ENCODE measurements around the gene TMEM116. TPM values are rescaled to one million over a fixed set of nuclear protein-coding genes. Genes with fewer than 3 reads are reported as not detected.

The TMEM116 gene
- total and polyA plus RNA-seq, 2 donors (not counting 3 experiments of a cell fraction or from before 2014, with no cell fraction given) = 1.6 to 3.9 TPM

- ChIA-PET CTCF (no interaction called here), POLR2A (no interaction called here)
- H3K4me1 ChIP-seq (ENCODE audit: control insufficient read depth, extremely low read depth, insufficient read depth, low read length) = no peaks in the 10 kb centered on the region
Observed at GRCh38 chr12:111893287-111893686, 119.7 kb downstream of the TMEM116 start.

More at GRCh38 chr12:111893287-111893686, 119.7 kb downstream of the TMEM116 start:
- no peak overlapping the region for H3K27ac ChIP-seq (ENCODE audit: insufficient read depth, low read depth, low read length)
- TF ChIP-seq JUN (IDR thresholded peaks at IDR 0.05; ENCODE audit: borderline replicate concordance, insufficient read depth, insufficient read length, low read depth) = no peak
- no peak for TF ChIP-seq POLR2A (IDR thresholded peaks at IDR 0.05; ENCODE audit: low read depth, low read length)
- no peak for TF ChIP-seq FOS (IDR thresholded peaks at IDR 0.05; ENCODE audit: borderline replicate concordance, insufficient read depth, low read length)
- TF ChIP-seq CTCF (IDR thresholded peaks at IDR 0.05; ENCODE audit: extremely low read depth in 1 of 2, insufficient read depth in 1 of 2, low read depth in 1 of 2, low read length in 2 of 2) = no peak
- TF ChIP-seq MYC (IDR thresholded peaks at IDR 0.05; ENCODE audit: low read depth, low read length) = no peak
- TF ChIP-seq GATA2 (IDR thresholded peaks at IDR 0.05; ENCODE audit: insufficient read depth, insufficient read length, low read depth, low read length) = no peak
- no peaks in the 10 kb centered on the region for H4K20me1 ChIP-seq (replicated peaks; ENCODE audit: control insufficient read depth, extremely low read depth, insufficient read depth, low read length)
- H3K9ac ChIP-seq (replicated peaks; ENCODE audit: extremely low read depth, insufficient read depth, low read length) = no peak overlapping the region
- no peaks in the 10 kb centered on the region for H3K9me1 ChIP-seq (replicated peaks; ENCODE audit: control insufficient read depth, extremely low read depth, insufficient read depth, low read length)
- H2AFZ ChIP-seq (ENCODE audit: low read depth, low read length) = no peak overlapping the region
- H3K4me2 ChIP-seq (ENCODE audit: insufficient read depth, low read length) = no peak overlapping the region
- DNase-seq (ENCODE audit: low read depth, low spot score) = no peak
- no peaks in the 10 kb centered on the region for H3K27me3 ChIP-seq (ENCODE audit: control insufficient read depth in 2 of 2, insufficient read depth in 2 of 2, low read length in 2 of 2)
- no peaks in the 10 kb centered on the region for H3K79me2 ChIP-seq (ENCODE audit: control insufficient read depth, insufficient read depth, low read length)
- FAIRE-seq = no peak
- intact Hi-C loops (cut with micrococcal nuclease) = no loop called here
- dilution Hi-C loops (cut with MboI; ENCODE audit: extremely low pct_ligation_motif_present, low sequenced_read_pairs) = no loop called here
- no peaks in the 10 kb centered on the region for H3K9me3 ChIP-seq (replicated peaks; ENCODE audit: control insufficient read depth, insufficient read depth, low read length)
- peaks cover 16 to 19% of the 10 kb centered on the region in 2 experiments for H3K36me3 ChIP-seq (ENCODE audit: control insufficient read depth in 2 of 2, extremely low read depth in 1 of 2, insufficient read depth in 2 of 2, low read length in 2 of 2)
- H3K4me3 ChIP-seq (replicated peaks in 1 of 3; ENCODE audit: insufficient read depth in 1 of 3, low read depth in 1 of 3, low read length in 3 of 3) = no peak overlapping the region
- BruUV-seq (replicated peaks) = no TSS peak

All from endothelial cell of umbilical vein (primary cell).